ENCODE results near the gene WNT5A.

GRCh38 chr3:55426486-55426885 lies 60.6 kb downstream of the WNT5A start:
- TF ChIP-seq CTCF (IDR thresholded peaks at IDR 0.05) = no peak
- TF ChIP-seq EZH2 (IDR thresholded peaks at IDR 0.05; ENCODE audit: borderline replicate concordance, insufficient read depth, low read depth, low read length, poor library complexity, severe bottlenecking) = no peak
